ENCODE data around the gene ANAPC4. TPM values are rescaled to one million over a fixed set of nuclear protein-coding genes. Genes with fewer than 3 reads are reported as not detected.

ANAPC4 gene
- total and polyA plus RNA-seq, 2 of the 13 experiments (the other 11 are each of a cell fraction or from before 2014, with no cell fraction given), result 14.5 to 30.2 TPM

GRCh38 chr4:25346913-25347312, 30.1 kb upstream of the ANAPC4 start:
- Histone ChIP-seq H3K4me2 (ENCODE audit: low read depth, low read length) (no peak overlapping the region), H4K20me1 (ENCODE audit: insufficient read depth, low read length) (no peaks in the 10 kb centered on the region), H3K27ac (ENCODE audit: extremely low read length, insufficient read depth, low read length) (no peak overlapping the region), H3K36me3 (replicated peaks in 1 of 2; ENCODE audit: control insufficient read depth in 1 of 2, insufficient read depth in 2 of 2, low read length in 2 of 2) (peaks cover 0 to 20% of the 10 kb centered on the region in 2 experiments; a peak in 3 of 5 replicates), H3K9ac (ENCODE audit: insufficient read depth, low read depth, low read length) (no peak overlapping the region), H3K27me3 (ENCODE audit: control insufficient read depth in 1 of 2, insufficient read depth in 2 of 2, low read length in 2 of 2) (no peaks in the 10 kb centered on the region), H3K79me2 (ENCODE audit: insufficient read depth, low read length) (no peaks in the 10 kb centered on the region), H3K4me1 (ENCODE audit: insufficient read depth, low read length) (no peaks in the 10 kb centered on the region), H2AFZ (ENCODE audit: low read length) (no peak overlapping the region), H3K9me3 (ENCODE audit: low read length) (no peaks in the 10 kb centered on the region), H3K4me3 (replicated peaks in 1 of 3; ENCODE audit: insufficient read depth in 1 of 3, low read depth in 2 of 3, low read length in 3 of 3) (no peak overlapping the region)
- ChIA-PET POLR2A (no interaction called here), CTCF (ENCODE audit: low intra/inter-chr PET ratio, low total read pairs) (no interaction called here)
- intact Hi-C loops (cut with micrococcal nuclease; ENCODE audit: unreplicated experiment) (no loop called here), in situ Hi-C loops (cut with HindIII; ENCODE audit: extremely low pct_ligation_motif_present, low pct_unique_long_range_greater_than_20kb) (no loop called here)
- DNase-seq (ENCODE audit: low spot score) (no peak), FAIRE-seq (no peak), ATAC-seq (no peak)
- 96% methylated on average over 3 of the region's 3 CpGs for WGBS (ENCODE audit: low lambda C conversion rate)
- TF ChIP-seq ZNF121 (CRISPR knock-in tag; IDR thresholded peaks at IDR 0.05) (no peak), ZNF160 (CRISPR knock-in tag; IDR thresholded peaks at IDR 0.05) (no peak), NR2F6 (IDR thresholded peaks at IDR 0.05) (no peak), NR2F6 (CRISPR knock-in tag; IDR thresholded peaks at IDR 0.05) (no peak), THAP9 (CRISPR knock-in tag; IDR thresholded peaks at IDR 0.05; ENCODE audit: borderline replicate concordance) (no peak), HOXA7 (CRISPR knock-in tag; IDR thresholded peaks at IDR 0.05) (no peak), ZNF414 (CRISPR knock-in tag; IDR thresholded peaks at IDR 0.05) (no peak), PHF8 (CRISPR knock-in tag; IDR thresholded peaks at IDR 0.05) (no peak), SUZ12 (IDR thresholded peaks at IDR 0.05; ENCODE audit: low read depth, low read length) (no peak), CENPX (CRISPR knock-in tag; IDR thresholded peaks at IDR 0.05) (no peak)
- BruUV-seq (replicated peaks), result no TSS peak
